GM10248 (cell line): ENCODE results near the gene NOP16.

Source experiments
- CTCF ChIA-PET: fragments of 300-600 bp; sonication (Branson Sonifier 250); formaldehyde crosslinking; extraction: SDS; loops from one replicate; lab custom pipeline; 2021; ENCODE audit warnings: antibody characterized with exemption; lab: Yijun Ruan, JAX
- POLR2A ChIA-PET: fragments of 350-650 bp; sonication (Branson Sonifier 250); formaldehyde crosslinking; extraction: SDS; loops from one replicate; lab custom pipeline; 2020; ENCODE audit warnings: antibody characterized with exemption; lab: Yijun Ruan, JAX
- DNase-seq: peaks from one replicate; pipeline ENCODE4 v3.0.0; 2012; ENCODE audit errors: extremely low spot score
- CTCF ChIP-seq: IDR thresholded peaks from 2 replicates; pipeline ENCODE4 v1.5.1; 2012; ENCODE audit warnings: mild to moderate bottlenecking, low read depth; ENCODE audit errors: extremely low read depth, missing control alignments, control extremely low read depth

The NOP16 gene, protein sequence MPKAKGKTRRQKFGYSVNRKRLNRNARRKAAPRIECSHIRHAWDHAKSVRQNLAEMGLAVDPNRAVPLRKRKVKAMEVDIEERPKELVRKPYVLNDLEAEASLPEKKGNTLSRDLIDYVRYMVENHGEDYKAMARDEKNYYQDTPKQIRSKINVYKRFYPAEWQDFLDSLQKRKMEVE

GRCh38 chr5:176388444-176389134 lies at the start of gene NOP16, which contains the start of gene HIGD2A:
NOP16 (minus strand) TSS chr5:176388598; CDS start chr5:176388539, 59 bp downstream.
HIGD2A (plus strand) TSS chr5:176388751; CDS start chr5:176388820, 69 bp downstream.
- POLR2A ChIA-PET = interaction anchor here (1.4 kb wide), 1 partner anchor 27 kb away, joined by 6 read pairs; the partner anchor contains the start of gene KIAA1191
- CTCF ChIA-PET = interaction anchor here (0.7 kb wide), 1 partner anchor 269 kb away, joined by 3 read pairs; no protein-coding TSS in a partner anchor

GRCh38 chr5:176436656-176437055 lies 48.3 kb upstream of the NOP16 start:
- no peak for DNase-seq
- ChIA-PET CTCF (interaction anchor here (3.2 kb wide), 1 partner anchor 11 kb away, joined by 10 read pairs; the partner anchor contains the start of gene FAF2), POLR2A (no interaction called here)
- no peak for TF ChIP-seq CTCF

More at GRCh38 chr5:176388444-176389134, at the start of gene NOP16, which contains the start of gene HIGD2A:
- DNase-seq = peak; percentile 96
- TF ChIP-seq CTCF = no peak

GRCh38 chr5:176432707-176433106 lies 44.3 kb upstream of the NOP16 start:
- no peak for TF ChIP-seq CTCF
- ChIA-PET CTCF (interaction anchor here (4.8 kb wide), 1 partner anchor 15 kb away, joined by 18 read pairs; the partner anchor contains the start of gene CLTB), POLR2A (no interaction called here)
- no peak for DNase-seq

DNA sequence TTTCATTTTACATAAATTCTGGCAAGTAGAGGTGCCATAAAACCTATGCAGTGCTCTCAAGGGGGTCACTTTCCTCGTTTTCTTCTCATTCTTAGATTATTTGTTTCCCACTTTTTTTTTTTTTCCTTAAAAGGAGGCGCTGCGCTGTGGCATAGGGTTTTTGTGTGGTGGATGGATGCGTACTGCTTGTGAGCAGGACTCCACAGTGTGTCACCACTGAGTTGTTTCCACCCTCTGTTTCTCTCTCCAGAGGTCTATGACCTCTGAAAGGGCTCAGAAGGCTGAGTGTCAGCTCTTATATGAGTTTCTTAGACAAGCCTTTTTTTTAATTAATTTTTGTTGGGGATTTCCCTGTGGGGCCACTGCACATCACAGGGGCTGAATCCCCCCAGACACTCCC lies 41.6 kb upstream of the NOP16 start:
- TF ChIP-seq CTCF = no peak
- DNase-seq = no peak
- ChIA-PET POLR2A (no interaction called here), CTCF (interaction anchor here (1.9 to 4.8 kb wide), 2 partner anchors 13 to 18 kb away, joined by 6 to 18 read pairs; partner anchors contain the start of gene CLTB)

DNA sequence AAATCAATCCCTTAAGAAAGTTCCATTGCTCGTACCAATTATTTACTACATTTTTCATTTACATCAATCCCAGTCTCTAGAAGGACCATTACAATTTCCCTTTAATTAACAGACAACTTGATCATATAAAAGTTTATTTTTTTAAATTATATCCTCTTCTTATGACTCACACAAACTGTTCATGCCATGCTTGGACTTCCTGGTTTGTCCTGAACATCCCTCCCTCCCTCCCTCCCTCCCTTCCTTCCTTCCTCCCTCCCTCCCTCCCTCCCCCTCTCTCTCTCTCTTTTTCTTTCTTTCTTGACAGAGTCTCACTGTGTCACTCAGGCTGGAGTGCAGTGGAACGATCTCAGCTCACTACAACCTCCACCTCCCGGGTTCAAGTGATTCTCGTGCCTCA lies 39.6 kb upstream of the NOP16 start:
- DNase-seq = no peak
- no peak for TF ChIP-seq CTCF
- ChIA-PET POLR2A (interaction anchor here (0.5 kb wide), 1 partner anchor 101 kb away, joined by 4 read pairs; no protein-coding TSS in a partner anchor), CTCF (interaction anchor here (1.2 kb wide), 1 partner anchor 11 kb away, joined by 3 read pairs; the partner anchor contains the start of gene CLTB)

DNA sequence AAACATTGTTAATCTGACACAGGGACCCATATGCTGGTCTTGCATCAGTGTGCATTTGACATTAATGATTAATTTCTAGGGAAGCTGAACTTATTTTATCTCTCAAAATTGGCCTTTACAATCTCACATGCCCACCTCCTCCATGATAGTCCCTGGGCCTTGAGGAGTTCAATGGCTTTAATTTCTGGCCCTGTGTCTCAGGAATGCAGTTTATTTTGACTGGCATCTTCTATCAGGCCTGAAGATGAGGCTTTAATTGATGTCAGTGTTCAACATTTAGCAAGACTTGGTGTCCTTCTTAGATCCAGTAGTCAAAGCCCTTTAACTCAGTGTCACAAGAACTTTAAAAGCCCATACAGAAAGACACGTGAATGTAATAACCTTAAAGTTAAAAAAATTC lies 38.5 kb upstream of the NOP16 start:
- no peak for DNase-seq
- no peak for TF ChIP-seq CTCF
- CTCF ChIA-PET = interaction anchor here (1.2 to 1.7 kb wide), 2 partner anchors 10 to 21 kb away, joined by 3 to 5 read pairs; partner anchors contain the start of gene CLTB
- POLR2A ChIA-PET = no interaction called here
